NB4 (cell line): ENCODE results near the gene TLE5.
"Not testable (repeated sequence)": the region's sequence is repeated elsewhere in the genome, so short reads cannot be mapped to it uniquely, and the experiment has no call there.

Experiments used
- DNase-seq: peaks from one replicate; pipeline ENCODE4 v3.0.0; 2010; ENCODE audit warnings: low read depth
- H3K4me3 ChIP-seq: one replicate; pipeline ENCODE4 v1.5.1; 2011; ENCODE audit warnings: mild to moderate bottlenecking, low read depth, low read length, moderate library complexity
- CTCF ChIP-seq: IDR thresholded peaks from one replicate; pipeline ENCODE4 v1.5.1; 2012; ENCODE audit warnings: low read depth, low read length
- MYC ChIP-seq: IDR thresholded peaks from 2 replicates; pipeline ENCODE4 v1.6.1; 2011; ENCODE audit warnings: low read depth, low read length
- POLR2A ChIP-seq: IDR thresholded peaks from 2 replicates; pipeline ENCODE4 v1.6.1; 2011; ENCODE audit warnings: mild to moderate bottlenecking; ENCODE audit not compliant: insufficient read length; ENCODE audit errors: extremely low read depth
- TF ChIP-seq, protein P1 (sequence below): IDR thresholded peaks from 2 replicates; pipeline ENCODE4 v1.6.1; 2011; ENCODE audit warnings: low read depth, low read length

Gene TLE5

GRCh38 chr19:3038214-3038613, 24.1 kb downstream of the TLE5 start:
- DNase-seq, result no peak
- no peak for TF ChIP-seq POLR2A
- no peak for TF ChIP-seq CTCF
- TF ChIP-seq, protein P1, sequence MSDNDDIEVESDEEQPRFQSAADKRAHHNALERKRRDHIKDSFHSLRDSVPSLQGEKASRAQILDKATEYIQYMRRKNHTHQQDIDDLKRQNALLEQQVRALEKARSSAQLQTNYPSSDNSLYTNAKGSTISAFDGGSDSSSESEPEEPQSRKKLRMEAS, result no peak
- TF ChIP-seq MYC, result no peak
- no peak overlapping the region for H3K4me3 ChIP-seq

DNA sequence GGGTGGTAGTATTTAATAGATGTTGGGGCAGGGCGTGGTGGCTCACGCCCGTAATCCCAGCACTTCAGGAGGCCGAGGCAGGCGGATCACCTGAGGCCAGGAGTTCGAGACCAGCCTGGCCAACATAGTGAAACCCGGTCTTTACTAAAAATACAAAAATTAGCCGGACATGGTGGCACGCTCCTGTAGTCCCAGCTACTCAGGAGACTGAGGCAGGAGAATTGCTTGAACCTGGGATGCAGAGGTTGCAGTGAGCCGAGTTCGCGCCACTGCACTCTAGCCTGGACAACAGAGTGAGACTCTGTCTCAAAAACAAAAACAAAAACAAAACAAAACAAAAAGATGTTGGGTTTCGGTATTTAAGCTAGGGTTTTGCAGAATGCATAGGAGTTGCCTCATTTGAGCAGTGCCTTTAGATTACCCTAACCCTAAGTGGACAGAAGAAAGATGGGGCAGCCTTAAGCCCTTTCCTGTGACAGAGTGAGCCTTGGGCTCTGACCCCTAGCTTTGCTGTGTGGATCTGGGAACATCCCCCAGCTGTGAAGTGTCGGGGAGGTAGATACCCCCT, 25.2 kb downstream of the TLE5 start:
- not testable (repeated sequence) for H3K4me3 ChIP-seq, DNase-seq

- H3K4me3 ChIP-seq, result peak overlapping the region; percentile 63
- peak; percentile 83 for DNase-seq
- TF ChIP-seq MYC (no peak; the same call in 1 of the 2 replicates), CTCF (peak; percentile 19)
Measured at GRCh38 chr19:3036119-3036976, 25.9 kb downstream of the TLE5 start.

DNA sequence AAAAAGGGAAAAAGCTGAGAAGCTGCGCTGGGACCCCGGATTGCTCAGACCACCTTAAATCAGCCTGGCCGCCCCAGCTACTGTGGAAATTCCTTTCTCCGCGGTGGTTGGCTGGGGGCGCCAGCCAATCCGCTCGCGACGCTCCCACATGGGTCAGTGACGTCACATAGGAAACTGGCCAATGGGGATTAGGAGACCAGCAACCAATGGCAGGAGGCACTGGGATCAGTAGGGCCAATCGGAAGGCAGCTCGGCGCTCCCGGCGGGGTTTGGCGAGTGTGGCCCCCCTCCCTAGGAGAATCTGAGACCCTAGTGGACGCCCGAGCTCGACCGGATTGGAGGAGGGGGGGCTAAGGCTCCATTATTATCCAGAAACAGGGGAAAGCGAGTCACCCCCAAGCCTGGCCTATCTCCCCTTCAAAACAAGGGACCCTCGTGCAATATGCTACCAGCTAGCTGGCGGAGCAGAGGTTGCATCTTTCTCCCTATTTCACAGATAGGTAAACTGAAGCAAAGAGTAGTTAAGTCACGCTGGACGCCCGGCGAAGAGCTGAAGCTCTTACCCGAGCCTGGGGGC, 26.7 kb downstream of the TLE5 start:
- peak; percentile 51 for TF ChIP-seq POLR2A
- TF ChIP-seq MYC, result no peak
- TF ChIP-seq CTCF, result no peak
- TF ChIP-seq, protein P1, result no peak
- DNase-seq, result peak; percentile 97
- H3K4me3 ChIP-seq, result peak overlapping the region; percentile 63

DNA sequence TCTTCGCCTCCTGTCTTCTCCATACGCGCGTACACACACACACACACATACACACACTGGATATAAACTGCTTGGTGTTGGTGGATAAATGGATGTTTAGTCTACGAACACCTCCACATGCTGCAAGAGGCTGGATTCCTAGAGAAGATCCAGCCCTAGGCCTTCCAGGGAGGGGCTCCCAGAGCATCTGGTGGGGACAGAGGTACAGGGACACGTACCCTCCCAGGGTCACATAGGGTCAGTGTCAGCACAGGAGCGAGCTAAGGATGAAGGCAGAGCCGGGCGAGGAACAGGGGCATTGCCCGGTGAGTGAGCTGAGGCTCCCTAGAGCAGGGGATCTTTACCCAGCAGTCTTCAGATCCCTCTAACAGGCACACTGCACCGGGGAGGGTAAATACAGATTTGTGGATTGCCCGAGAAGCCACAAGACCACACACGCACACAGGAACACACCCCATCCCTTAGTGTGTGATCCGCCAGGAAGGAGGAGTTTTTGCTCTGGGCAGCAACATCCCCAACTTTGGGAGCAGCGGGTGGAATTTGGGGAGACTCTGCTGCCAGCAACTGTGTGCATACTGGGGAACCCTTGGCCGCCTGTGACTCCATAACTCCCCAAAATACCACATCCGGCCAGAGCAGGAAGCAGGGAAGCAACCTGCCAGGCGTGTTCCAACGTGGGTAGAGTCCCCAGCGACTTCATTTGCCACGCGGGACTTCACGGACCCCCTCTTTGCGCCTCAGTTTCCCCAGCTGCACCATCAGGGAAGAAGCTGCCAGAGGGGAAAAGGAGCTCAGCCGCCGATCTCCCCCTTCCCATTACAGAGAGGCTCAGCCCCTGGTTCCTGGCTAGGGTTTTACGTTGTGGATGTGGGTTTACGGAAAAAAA, 27.4 kb downstream of the TLE5 start:
- H3K4me3 ChIP-seq, result peak overlapping the region; percentile 57
- peak; percentile 62 for DNase-seq
- TF ChIP-seq MYC (0 out of 2 replicates have a peak, but pooled peaks have one; percentile 56), POLR2A (no peak), CTCF (no peak)
- TF ChIP-seq, protein P1, result 0 out of 2 replicates have a peak, but pooled peaks have one; percentile 22

GRCh38 chr19:3034406-3034655, 28.0 kb downstream of the TLE5 start:
- TF ChIP-seq, protein P1, result no peak
- no peak for TF ChIP-seq POLR2A
- no peak for TF ChIP-seq CTCF
- no peak for TF ChIP-seq MYC
- no peak overlapping the region for H3K4me3 ChIP-seq
- DNase-seq, result no peak
